Left ventricle myocardium inferior (tissue), 1 donor: Measurements from ENCODE around the gene REPS2. TPM values are rescaled to one million over a fixed set of nuclear protein-coding genes. Genes with fewer than 3 reads are reported as not detected.

Experiments
- DNase-seq: peaks from one replicate; pipeline ENCODE4 v3.0.0-alpha.2; 2020
- H3K27ac ChIP-seq: fragments of 200-600 bp; replicated peaks from 2 replicates; pipeline ENCODE4 v1.8.0; 2021
- H3K27me3 ChIP-seq: fragments of 200-600 bp; 2 replicates; pipeline ENCODE4 v1.8.0; 2021; ENCODE audit warnings: low read depth
- H3K36me3 ChIP-seq: fragments of 200-600 bp; 2 replicates; pipeline ENCODE4 v1.8.0; 2021
- H3K4me1 ChIP-seq: fragments of 200-600 bp; 2 replicates; pipeline ENCODE4 v1.8.0; 2021
- H3K4me3 ChIP-seq: fragments of 200-600 bp; 2 replicates; pipeline ENCODE4 v1.8.0; 2021; ENCODE audit warnings: mild to moderate bottlenecking, moderate library complexity
- H3K9me3 ChIP-seq: fragments of 200-600 bp; replicated peaks from 2 replicates; pipeline ENCODE4 v1.8.0; 2021
- intact Hi-C: fragments of 100-400 bp; cut with micrococcal nuclease; formaldehyde crosslinking; loops from one replicate; pipeline ENCODE4 v1.11.0; 2022
- total RNA-seq: library from RNA; stranded (reverse); fragmentation: NEBNext Ultra II Directional; extraction: Animal tissue kit (Norgen Biotek cat#: 25700); gene quantifications from one replicate; pipeline ENCODE4 v1.2.1, GENCODE V29; 2021
- TF ChIP-seq, protein P1 (sequence below): fragments of 200-600 bp; IDR thresholded peaks from 2 replicates; pipeline ENCODE4 v1.8.0; 2021; ENCODE audit warnings: antibody characterized with exemption, mild to moderate bottlenecking, borderline replicate concordance
- donor health status: DM: no; HTN: yes; CAD: no; lungs with severe emphysema.

Gene REPS2
- total RNA-seq, 1 donor from 2014 or later: 7.6 TPM

DNA sequence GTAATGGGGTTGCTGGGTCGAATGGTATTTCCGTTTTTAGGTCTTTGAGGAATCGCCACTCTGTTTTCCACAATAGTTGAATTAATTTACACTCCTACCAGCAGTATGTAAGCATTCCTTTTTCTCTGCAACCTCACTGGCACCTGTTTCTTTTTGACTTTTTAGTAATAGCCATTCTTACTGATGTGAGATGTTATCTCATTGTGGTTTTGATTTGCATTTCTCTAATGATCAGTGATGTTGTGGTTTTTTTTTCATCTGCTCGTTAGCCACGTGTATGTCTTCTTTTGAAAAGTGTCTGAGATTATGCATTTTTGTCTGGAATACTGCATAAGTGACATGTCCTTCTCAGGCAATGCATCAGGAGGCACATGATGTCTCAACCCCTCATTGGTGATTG, 28.8 kb downstream of the REPS2 start:
- Histone ChIP-seq H3K4me3 (no peak overlapping the region), H3K9me3 (no peaks in the 10 kb centered on the region), H3K27me3 (no peaks in the 10 kb centered on the region), H3K36me3 (no peaks in the 10 kb centered on the region), H3K4me1 (no peaks in the 10 kb centered on the region), H3K27ac (no peak overlapping the region)
- TF ChIP-seq, protein P1, sequence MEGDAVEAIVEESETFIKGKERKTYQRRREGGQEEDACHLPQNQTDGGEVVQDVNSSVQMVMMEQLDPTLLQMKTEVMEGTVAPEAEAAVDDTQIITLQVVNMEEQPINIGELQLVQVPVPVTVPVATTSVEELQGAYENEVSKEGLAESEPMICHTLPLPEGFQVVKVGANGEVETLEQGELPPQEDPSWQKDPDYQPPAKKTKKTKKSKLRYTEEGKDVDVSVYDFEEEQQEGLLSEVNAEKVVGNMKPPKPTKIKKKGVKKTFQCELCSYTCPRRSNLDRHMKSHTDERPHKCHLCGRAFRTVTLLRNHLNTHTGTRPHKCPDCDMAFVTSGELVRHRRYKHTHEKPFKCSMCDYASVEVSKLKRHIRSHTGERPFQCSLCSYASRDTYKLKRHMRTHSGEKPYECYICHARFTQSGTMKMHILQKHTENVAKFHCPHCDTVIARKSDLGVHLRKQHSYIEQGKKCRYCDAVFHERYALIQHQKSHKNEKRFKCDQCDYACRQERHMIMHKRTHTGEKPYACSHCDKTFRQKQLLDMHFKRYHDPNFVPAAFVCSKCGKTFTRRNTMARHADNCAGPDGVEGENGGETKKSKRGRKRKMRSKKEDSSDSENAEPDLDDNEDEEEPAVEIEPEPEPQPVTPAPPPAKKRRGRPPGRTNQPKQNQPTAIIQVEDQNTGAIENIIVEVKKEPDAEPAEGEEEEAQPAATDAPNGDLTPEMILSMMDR: no peak
- no peak for DNase-seq
- intact Hi-C loops: no loop called here

DNA sequence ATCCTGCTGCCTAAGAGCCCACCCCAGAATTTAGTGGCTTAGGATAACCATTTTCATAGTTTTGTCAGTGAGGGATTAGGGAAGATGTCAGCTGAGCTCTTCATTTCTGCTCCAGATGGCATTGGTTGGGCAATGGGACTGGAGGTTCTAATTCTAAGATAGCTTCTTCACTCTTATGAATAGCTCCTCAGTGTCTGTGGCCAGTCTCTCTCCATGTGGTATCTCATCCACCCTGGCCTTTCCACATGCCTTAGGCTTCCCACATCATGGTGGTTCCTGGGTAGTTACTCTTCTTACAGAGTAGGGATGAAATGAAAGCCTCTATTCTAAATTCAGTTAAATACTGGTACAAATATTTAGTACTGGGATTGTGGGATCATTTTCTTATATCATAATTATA, 31.3 kb downstream of the REPS2 start:
- H3K27ac ChIP-seq: no peak overlapping the region
- no peaks in the 10 kb centered on the region for H3K9me3 ChIP-seq
- TF ChIP-seq, protein P1: no peak
- H3K36me3 ChIP-seq: no peaks in the 10 kb centered on the region
- intact Hi-C loops: no loop called here
- H3K27me3 ChIP-seq: no peaks in the 10 kb centered on the region
- H3K4me1 ChIP-seq: no peaks in the 10 kb centered on the region
- DNase-seq: no peak
- H3K4me3 ChIP-seq: no peak overlapping the region

DNA sequence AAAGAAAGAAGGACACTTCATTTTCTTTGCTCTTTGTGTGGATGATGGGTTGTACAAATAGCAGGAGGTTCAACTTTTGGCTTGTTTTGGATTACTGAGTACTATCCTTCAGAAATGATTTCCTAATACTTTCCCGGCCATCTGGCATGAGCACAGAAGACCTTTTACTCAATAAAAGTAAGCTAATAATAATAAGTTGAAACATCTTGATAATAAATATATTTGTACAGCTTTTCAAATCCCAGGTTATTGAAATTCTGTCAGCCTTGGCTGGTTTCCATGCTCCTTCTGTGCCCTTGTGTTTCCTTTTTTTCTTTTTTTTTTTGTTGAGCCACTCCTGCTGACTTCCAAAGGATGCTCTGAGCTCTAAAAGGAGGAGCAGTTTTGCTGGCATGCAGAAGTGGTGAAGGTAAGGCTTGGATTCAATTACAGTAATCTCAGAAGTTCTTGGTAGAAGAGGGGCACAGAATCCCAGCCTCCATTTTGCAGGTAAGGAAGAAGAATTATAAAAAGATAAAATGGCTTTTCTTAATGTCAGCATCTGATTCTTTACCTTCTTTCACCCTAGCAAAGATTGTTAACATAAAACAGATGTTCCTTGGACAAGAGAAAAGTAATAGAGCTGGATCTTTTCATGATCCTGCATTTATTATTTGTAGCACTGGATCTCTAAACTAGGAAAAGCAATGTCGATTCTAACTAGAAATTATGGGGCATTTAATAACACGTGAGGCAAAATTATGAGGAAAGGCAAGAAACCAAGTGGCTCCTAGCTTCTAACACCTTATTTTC, 31.9 kb downstream of the REPS2 start:
- H3K27me3 ChIP-seq: no peaks in the 10 kb centered on the region
- no peak for DNase-seq
- intact Hi-C loops: no loop called here
- H3K36me3 ChIP-seq: no peaks in the 10 kb centered on the region
- no peaks in the 10 kb centered on the region for H3K9me3 ChIP-seq
- TF ChIP-seq, protein P1: no peak
- H3K4me1 ChIP-seq: no peaks in the 10 kb centered on the region
- H3K4me3 ChIP-seq: no peak overlapping the region
- H3K27ac ChIP-seq: no peak overlapping the region

DNA sequence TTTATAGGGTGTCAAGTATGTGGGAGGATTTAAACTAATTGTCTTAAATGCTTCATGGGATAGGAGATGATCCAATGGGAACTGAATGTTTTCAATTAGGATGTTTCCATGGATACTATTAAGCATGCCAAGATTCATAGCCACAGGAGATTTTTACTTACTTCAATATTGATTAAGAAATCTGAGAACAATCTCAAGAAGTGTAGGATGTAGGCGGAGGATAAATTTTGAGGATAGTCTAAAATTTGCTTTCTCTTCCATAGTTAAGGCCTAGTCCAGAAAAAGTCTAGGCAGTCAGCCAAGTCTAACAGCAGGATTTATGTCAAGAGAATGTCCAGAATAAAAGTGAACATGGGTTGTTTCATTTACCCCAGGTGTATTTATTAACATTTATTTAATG, 32.8 kb downstream of the REPS2 start:
- TF ChIP-seq, protein P1: no peak
- H3K27me3 ChIP-seq: no peaks in the 10 kb centered on the region
- H3K36me3 ChIP-seq: no peaks in the 10 kb centered on the region
- H3K4me1 ChIP-seq: no peaks in the 10 kb centered on the region
- no peak for DNase-seq
- intact Hi-C loops: no loop called here
- no peaks in the 10 kb centered on the region for H3K9me3 ChIP-seq
- no peak overlapping the region for H3K27ac ChIP-seq
- no peak overlapping the region for H3K4me3 ChIP-seq

DNA sequence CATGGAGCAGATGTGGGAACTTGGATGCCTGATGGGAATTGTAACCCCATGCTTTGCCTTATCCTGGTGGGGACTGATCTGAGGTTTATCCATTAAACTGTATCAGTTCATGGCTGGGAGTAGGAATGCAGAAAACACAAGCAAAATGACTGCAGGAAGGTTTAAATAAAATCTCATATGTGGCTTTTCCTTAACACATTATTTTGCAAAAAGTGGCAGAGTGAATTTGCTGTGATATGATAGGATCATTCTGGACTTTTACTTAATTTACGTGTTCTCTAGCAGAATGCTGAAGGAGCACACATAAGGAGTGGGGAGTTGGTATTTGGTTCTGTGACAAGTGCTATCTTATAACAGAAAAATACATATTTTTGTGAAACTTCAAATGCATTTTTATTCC, 34.8 kb downstream of the REPS2 start:
- TF ChIP-seq, protein P1: no peak
- Histone ChIP-seq H3K36me3 (no peaks in the 10 kb centered on the region), H3K4me1 (no peaks in the 10 kb centered on the region), H3K27ac (no peak overlapping the region), H3K9me3 (no peaks in the 10 kb centered on the region), H3K27me3 (no peaks in the 10 kb centered on the region), H3K4me3 (no peak overlapping the region)
- DNase-seq: no peak
- intact Hi-C loops: no loop called here
